Measurements from ENCODE around the gene SRGAP3. TPM values are rescaled to one million over a fixed set of nuclear protein-coding genes. Genes with fewer than 3 reads are reported as not detected.

The SRGAP3 gene
- polyA plus RNA-seq, 3 donors, result 0.27 to 1.3 (median 0.87) TPM

- Mint-ChIP-seq H3K27me3 (ENCODE audit: low read depth in 3 of 3) (no peaks in the 10 kb centered on the region), H3K36me3 (no peaks in the 10 kb centered on the region), H3K27ac (no peak overlapping the region), H3K4me3 (no peak overlapping the region), H3K4me1 (peaks cover 2% of the 10 kb centered on the region), H3K9me3 (no peaks in the 10 kb centered on the region)
- H3K79me2 ChIP-seq (ENCODE audit: insufficient read depth, low read length), result no peaks in the 10 kb centered on the region
- no peak for DNase-seq
- H3K9ac ChIP-seq (ENCODE audit: insufficient read depth, low read length, poor library complexity, severe bottlenecking), result no peak overlapping the region
- H3K4me3 ChIP-seq (replicated peaks in 1 of 3; ENCODE audit: low read depth in 2 of 3, low read length in 3 of 3), result no peak overlapping the region
- no peaks in the 10 kb centered on the region for H3K4me1 ChIP-seq (ENCODE audit: control insufficient read depth in 1 of 2, insufficient read depth in 2 of 2, low read length in 2 of 2)
- no peaks in the 10 kb centered on the region for H3K27me3 ChIP-seq (ENCODE audit: control insufficient read depth in 2 of 2, insufficient read depth in 2 of 2, low read length in 2 of 2)
- TF ChIP-seq, protein P1, sequence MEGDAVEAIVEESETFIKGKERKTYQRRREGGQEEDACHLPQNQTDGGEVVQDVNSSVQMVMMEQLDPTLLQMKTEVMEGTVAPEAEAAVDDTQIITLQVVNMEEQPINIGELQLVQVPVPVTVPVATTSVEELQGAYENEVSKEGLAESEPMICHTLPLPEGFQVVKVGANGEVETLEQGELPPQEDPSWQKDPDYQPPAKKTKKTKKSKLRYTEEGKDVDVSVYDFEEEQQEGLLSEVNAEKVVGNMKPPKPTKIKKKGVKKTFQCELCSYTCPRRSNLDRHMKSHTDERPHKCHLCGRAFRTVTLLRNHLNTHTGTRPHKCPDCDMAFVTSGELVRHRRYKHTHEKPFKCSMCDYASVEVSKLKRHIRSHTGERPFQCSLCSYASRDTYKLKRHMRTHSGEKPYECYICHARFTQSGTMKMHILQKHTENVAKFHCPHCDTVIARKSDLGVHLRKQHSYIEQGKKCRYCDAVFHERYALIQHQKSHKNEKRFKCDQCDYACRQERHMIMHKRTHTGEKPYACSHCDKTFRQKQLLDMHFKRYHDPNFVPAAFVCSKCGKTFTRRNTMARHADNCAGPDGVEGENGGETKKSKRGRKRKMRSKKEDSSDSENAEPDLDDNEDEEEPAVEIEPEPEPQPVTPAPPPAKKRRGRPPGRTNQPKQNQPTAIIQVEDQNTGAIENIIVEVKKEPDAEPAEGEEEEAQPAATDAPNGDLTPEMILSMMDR (IDR thresholded peaks at IDR 0.05), result no peak
- H2AFZ ChIP-seq (ENCODE audit: insufficient read depth, low read depth, low read length, poor library complexity, severe bottlenecking), result no peak overlapping the region
- intact Hi-C loops (cut with micrococcal nuclease), result no loop called here
- no peaks in the 10 kb centered on the region for H4K20me1 ChIP-seq (ENCODE audit: insufficient read depth, low read length)
- no peaks in the 10 kb centered on the region for H3K9me3 ChIP-seq (replicated peaks in 1 of 2; ENCODE audit: control insufficient read depth in 1 of 2, insufficient read depth in 1 of 2, low read length in 2 of 2)
- no peaks in the 10 kb centered on the region for H3K36me3 ChIP-seq (replicated peaks in 1 of 2; ENCODE audit: control insufficient read depth in 1 of 2, insufficient read depth in 2 of 2, low read length in 2 of 2)
- WGBS (ENCODE audit: insufficient coverage), result 99% methylated on average over 5 of the region's 5 CpGs
- H3K4me2 ChIP-seq (replicated peaks; ENCODE audit: extremely low read depth, low read length, poor library complexity, severe bottlenecking), result no peak overlapping the region
- H3K27ac ChIP-seq (ENCODE audit: low read depth in 1 of 2, low read length in 2 of 2), result no peak overlapping the region
These were observed 84.0 kb downstream of the SRGAP3 start for GRCh38 chr3:9165421-9165820.

DNA sequence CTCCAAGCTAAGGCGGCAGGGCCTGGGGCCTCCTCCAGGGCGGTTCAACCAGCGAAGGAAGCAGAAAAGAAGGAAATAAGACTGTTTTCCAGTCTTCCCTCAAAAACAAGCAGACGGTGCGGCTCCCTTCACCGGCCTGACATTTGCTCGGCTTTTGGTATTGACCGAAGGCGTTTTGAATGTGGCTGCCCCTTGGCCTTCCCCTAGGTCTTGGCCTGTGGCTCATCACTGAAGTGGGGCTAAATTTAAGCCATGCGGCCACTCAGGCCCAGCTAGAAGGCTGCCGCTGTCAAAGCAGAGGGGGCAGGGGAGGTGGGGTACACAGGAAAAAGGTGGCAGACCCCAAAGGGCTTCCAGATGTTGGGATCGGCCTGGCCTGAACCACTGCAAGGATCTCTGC, 86.2 kb downstream of the SRGAP3 start:
- Histone ChIP-seq H3K4me2 (replicated peaks; ENCODE audit: extremely low read depth, low read length, poor library complexity, severe bottlenecking) (no peak overlapping the region), H3K4me3 (replicated peaks in 1 of 3; ENCODE audit: low read depth in 2 of 3, low read length in 3 of 3) (no peak overlapping the region), H3K79me2 (ENCODE audit: insufficient read depth, low read length) (no peaks in the 10 kb centered on the region), H3K27me3 (ENCODE audit: control insufficient read depth in 2 of 2, insufficient read depth in 2 of 2, low read length in 2 of 2) (no peaks in the 10 kb centered on the region), H3K9me3 (replicated peaks in 1 of 2; ENCODE audit: control insufficient read depth in 1 of 2, insufficient read depth in 1 of 2, low read length in 2 of 2) (no peaks in the 10 kb centered on the region), H3K27ac (ENCODE audit: low read depth in 1 of 2, low read length in 2 of 2) (no peak overlapping the region), H3K4me1 (ENCODE audit: control insufficient read depth in 1 of 2, insufficient read depth in 2 of 2, low read length in 2 of 2) (no peaks in the 10 kb centered on the region), H2AFZ (ENCODE audit: insufficient read depth, low read depth, low read length, poor library complexity, severe bottlenecking) (no peak overlapping the region), H3K36me3 (replicated peaks in 1 of 2; ENCODE audit: control insufficient read depth in 1 of 2, insufficient read depth in 2 of 2, low read length in 2 of 2) (no peaks in the 10 kb centered on the region), H3K9ac (ENCODE audit: insufficient read depth, low read length, poor library complexity, severe bottlenecking) (no peak overlapping the region), H4K20me1 (ENCODE audit: insufficient read depth, low read length) (no peaks in the 10 kb centered on the region)
- intact Hi-C loops (cut with micrococcal nuclease), result no loop called here
- Mint-ChIP-seq H3K4me1 (no peaks in the 10 kb centered on the region), H3K4me3 (no peak overlapping the region), H3K27ac (no peak overlapping the region), H3K27me3 (ENCODE audit: low read depth in 3 of 3) (no peaks in the 10 kb centered on the region), H3K9me3 (no peaks in the 10 kb centered on the region), H3K36me3 (no peaks in the 10 kb centered on the region)
- no peak for DNase-seq
- 97% methylated on average over 12 of the region's 12 CpGs for whole genome bisulfite sequencing (ENCODE audit: insufficient coverage)
- TF ChIP-seq, protein P1 (IDR thresholded peaks at IDR 0.05), result no peak

Measured in CD14-positive monocyte (primary cell).